OCI-LY1 (cell line): Measurements from ENCODE around the gene CNTNAP5.

Source experiments
- H2AFZ ChIP-seq: fragments of 200-600 bp; sonication (generic), shearing (Covaris generic); 2 replicates; pipeline ENCODE4 v1.6.0; 2014; ENCODE audit warnings: antibody characterized with exemption, mild to moderate bottlenecking, low read length
- H3F3A ChIP-seq: fragments of 200-600 bp; sonication (generic), shearing (Covaris generic); 2 replicates; pipeline ENCODE4 v1.6.0; 2014; ENCODE audit warnings: mild to moderate bottlenecking, antibody characterized with exemption, low read length, moderate library complexity; ENCODE audit not compliant: insufficient read depth
- H3K27ac ChIP-seq: fragments of 200-600 bp; sonication (generic); 2 replicates; pipeline ENCODE4 v1.5.1; 2014; ENCODE audit warnings: low read length, mixed run types, mild to moderate bottlenecking, low read depth; ENCODE audit not compliant: poor library complexity, severe bottlenecking
- H3K27me3 ChIP-seq: fragments of 200-600 bp; sonication (generic); 2 replicates; pipeline ENCODE4 v1.6.0; 2014; ENCODE audit warnings: antibody characterized with exemption, mild to moderate bottlenecking, low read length, moderate library complexity; ENCODE audit not compliant: insufficient read depth
- H3K36me3 ChIP-seq: fragments of 200-600 bp; sonication (generic); 2 replicates; pipeline ENCODE4 v1.6.1; 2014; ENCODE audit warnings: mild to moderate bottlenecking, antibody characterized with exemption, low read length, moderate library complexity, mixed read lengths; ENCODE audit not compliant: insufficient read depth
- H3K4me1 ChIP-seq: fragments of 200-600 bp; sonication (generic); 2 replicates; pipeline ENCODE4 v1.5.1; 2014; ENCODE audit warnings: mild to moderate bottlenecking, low read length, moderate library complexity; ENCODE audit not compliant: insufficient read depth, severe bottlenecking
- H3K4me2 ChIP-seq: fragments of 200-600 bp; sonication (generic), shearing (Covaris generic); 2 replicates; pipeline ENCODE4 v1.6.1; 2014; ENCODE audit warnings: low read length
- H3K4me3 ChIP-seq: fragments of 200-600 bp; sonication (generic); 2 replicates; pipeline ENCODE4 v1.5.1; 2014; ENCODE audit warnings: low read length, low read depth, mild to moderate bottlenecking, mixed read lengths; ENCODE audit not compliant: poor library complexity, severe bottlenecking
- H3K79me2 ChIP-seq: fragments of 200-600 bp; shearing (Covaris generic); 2 replicates; pipeline ENCODE4 v1.6.1; 2016; ENCODE audit warnings: mixed run types, low read length, mixed read lengths; ENCODE audit not compliant: insufficient read depth
- H3K9ac ChIP-seq: fragments of 200-600 bp; sonication (generic), shearing (Covaris generic); 2 replicates; pipeline ENCODE4 v1.6.1; 2014; ENCODE audit warnings: mild to moderate bottlenecking, low read length, mixed read lengths
- H3K9me2 ChIP-seq: fragments of 200-600 bp; sonication (generic), shearing (Covaris generic); 2 replicates; pipeline ENCODE4 v1.6.1; 2014; ENCODE audit warnings: low read depth, mild to moderate bottlenecking, low read length, mixed read lengths
- H3K9me3 ChIP-seq: fragments of 200-600 bp; shearing (Covaris generic); 2 replicates; pipeline ENCODE4 v1.6.1; 2014; ENCODE audit warnings: low read length, mixed read lengths
- H4K20me1 ChIP-seq: fragments of 200-600 bp; sonication (generic), shearing (Covaris generic); 2 replicates; pipeline ENCODE4 v1.6.0; 2016; ENCODE audit warnings: mild to moderate bottlenecking, low read length; ENCODE audit not compliant: insufficient read depth
- EZH2 ChIP-seq: fragments of 200-600 bp; sonication (generic), shearing (Covaris generic); IDR thresholded peaks from 2 replicates; pipeline ENCODE4 v1.8.0; 2017; ENCODE audit warnings: borderline replicate concordance, mixed run types, mild to moderate bottlenecking, antibody characterized with exemption, low read length, moderate library complexity, mixed read lengths
- TF ChIP-seq, protein P1 (sequence below): fragments of 200-600 bp; sonication (generic), shearing (Covaris generic); IDR thresholded peaks from 2 replicates; pipeline ENCODE4 v1.5.1; 2017; ENCODE audit warnings: mild to moderate bottlenecking, antibody characterized with exemption, low read length, moderate library complexity, mixed read lengths

The CNTNAP5 gene

DNA sequence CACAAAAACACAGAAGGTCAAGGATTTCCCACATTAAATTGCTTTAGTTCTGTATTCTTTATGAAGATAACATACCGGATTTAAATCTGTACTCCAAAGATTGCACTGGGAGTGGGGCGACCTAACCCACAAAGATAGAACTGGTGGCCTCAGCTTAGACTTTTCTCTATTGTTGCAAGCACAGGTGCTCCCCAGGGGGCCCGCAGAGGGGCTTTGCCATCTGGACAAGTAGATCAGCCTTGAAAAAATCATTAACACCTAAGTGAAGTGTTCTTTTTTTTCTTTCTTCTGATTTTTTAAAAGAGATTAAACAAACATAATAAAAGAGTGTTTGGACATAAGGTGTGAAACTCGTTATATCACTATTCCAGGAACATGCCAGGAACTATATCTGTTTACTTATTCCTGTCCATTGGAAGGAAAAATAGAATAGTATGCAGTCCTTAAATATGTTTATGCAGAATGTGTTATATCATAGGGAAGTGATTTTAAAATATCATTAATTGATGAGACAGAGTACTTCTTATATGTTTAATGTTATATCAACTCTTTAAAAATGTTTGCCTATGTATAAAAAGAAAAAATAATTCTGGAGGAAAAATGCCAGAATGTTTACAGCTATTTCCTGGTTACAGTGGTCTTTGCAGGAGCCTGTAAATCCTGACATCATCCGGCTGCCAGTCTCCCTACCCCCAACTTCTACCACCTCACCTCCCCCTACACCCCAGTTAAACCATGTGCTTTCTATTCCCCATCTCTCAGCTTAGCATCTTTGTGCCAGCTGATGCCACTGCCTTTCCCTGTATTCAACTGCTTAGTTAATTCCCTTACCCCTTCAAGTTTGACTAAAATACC lies 679.2 kb downstream of the CNTNAP5 start:
- no peak for TF ChIP-seq EZH2
- TF ChIP-seq, protein P1, sequence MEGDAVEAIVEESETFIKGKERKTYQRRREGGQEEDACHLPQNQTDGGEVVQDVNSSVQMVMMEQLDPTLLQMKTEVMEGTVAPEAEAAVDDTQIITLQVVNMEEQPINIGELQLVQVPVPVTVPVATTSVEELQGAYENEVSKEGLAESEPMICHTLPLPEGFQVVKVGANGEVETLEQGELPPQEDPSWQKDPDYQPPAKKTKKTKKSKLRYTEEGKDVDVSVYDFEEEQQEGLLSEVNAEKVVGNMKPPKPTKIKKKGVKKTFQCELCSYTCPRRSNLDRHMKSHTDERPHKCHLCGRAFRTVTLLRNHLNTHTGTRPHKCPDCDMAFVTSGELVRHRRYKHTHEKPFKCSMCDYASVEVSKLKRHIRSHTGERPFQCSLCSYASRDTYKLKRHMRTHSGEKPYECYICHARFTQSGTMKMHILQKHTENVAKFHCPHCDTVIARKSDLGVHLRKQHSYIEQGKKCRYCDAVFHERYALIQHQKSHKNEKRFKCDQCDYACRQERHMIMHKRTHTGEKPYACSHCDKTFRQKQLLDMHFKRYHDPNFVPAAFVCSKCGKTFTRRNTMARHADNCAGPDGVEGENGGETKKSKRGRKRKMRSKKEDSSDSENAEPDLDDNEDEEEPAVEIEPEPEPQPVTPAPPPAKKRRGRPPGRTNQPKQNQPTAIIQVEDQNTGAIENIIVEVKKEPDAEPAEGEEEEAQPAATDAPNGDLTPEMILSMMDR = no peak
- no peaks in the 10 kb centered on the region for H3K9me3 ChIP-seq
- H4K20me1 ChIP-seq = no peaks in the 10 kb centered on the region
- no peak overlapping the region for H3K4me2 ChIP-seq
- H3K36me3 ChIP-seq = no peaks in the 10 kb centered on the region
- no peaks in the 10 kb centered on the region for H3K27me3 ChIP-seq
- no peak overlapping the region for H3K4me3 ChIP-seq
- H2AFZ ChIP-seq = no peak overlapping the region
- H3K79me2 ChIP-seq = no peaks in the 10 kb centered on the region
- H3F3A ChIP-seq = no peaks in the 10 kb centered on the region
- H3K4me1 ChIP-seq = no peaks in the 10 kb centered on the region
- no peaks in the 10 kb centered on the region for H3K9me2 ChIP-seq
- no peak overlapping the region for H3K9ac ChIP-seq
- no peak overlapping the region for H3K27ac ChIP-seq

DNA sequence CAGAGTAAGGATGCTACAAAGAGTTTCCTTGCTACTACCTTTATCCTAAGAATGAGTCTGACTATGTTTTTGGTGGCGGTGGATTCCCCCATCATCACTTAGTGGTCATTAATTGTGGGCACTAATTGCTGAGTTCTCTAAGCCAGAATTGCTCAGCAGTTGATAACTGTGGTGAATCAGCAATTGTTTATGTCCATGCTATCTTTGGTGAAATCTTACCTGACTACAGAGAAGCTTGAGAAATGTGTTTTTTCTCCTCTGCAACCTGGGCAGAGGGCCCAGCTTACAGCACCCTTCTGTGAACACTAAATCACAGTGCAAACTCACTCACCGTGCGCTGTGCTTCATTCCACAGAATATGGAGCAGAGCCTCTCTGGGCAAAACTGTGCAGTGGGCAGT lies 683.6 kb downstream of the CNTNAP5 start:
- H3K9me3 ChIP-seq = no peaks in the 10 kb centered on the region
- no peak for TF ChIP-seq EZH2
- TF ChIP-seq, protein P1 = no peak
- no peaks in the 10 kb centered on the region for H3K4me1 ChIP-seq
- H3K79me2 ChIP-seq = no peaks in the 10 kb centered on the region
- H3K36me3 ChIP-seq = no peaks in the 10 kb centered on the region
- no peaks in the 10 kb centered on the region for H4K20me1 ChIP-seq
- H3F3A ChIP-seq = no peaks in the 10 kb centered on the region
- no peak overlapping the region for H3K4me2 ChIP-seq
- no peaks in the 10 kb centered on the region for H3K27me3 ChIP-seq
- no peak overlapping the region for H3K9ac ChIP-seq
- H3K27ac ChIP-seq = no peak overlapping the region
- no peak overlapping the region for H3K4me3 ChIP-seq
- no peaks in the 10 kb centered on the region for H3K9me2 ChIP-seq
- H2AFZ ChIP-seq = no peak overlapping the region

DNA sequence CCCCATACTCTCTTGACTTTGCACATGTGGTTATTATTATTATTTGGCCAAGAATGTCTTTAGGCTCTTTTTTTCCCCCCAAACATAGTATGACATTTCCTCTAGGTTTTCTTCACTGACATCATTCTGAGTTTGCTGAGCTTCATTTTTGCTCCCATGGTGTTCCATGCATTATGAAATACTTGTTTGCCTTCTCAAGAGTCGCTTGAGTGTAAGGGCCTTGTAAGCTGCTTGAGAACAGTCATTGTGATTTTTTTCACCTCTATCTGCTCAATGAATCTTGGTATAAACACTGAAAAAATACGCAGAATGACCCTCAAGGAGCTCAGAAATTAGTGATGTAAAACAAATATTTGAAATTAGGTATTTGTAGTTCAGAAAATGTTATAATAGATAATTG lies 688.9 kb downstream of the CNTNAP5 start:
- no peak overlapping the region for H2AFZ ChIP-seq
- no peaks in the 10 kb centered on the region for H3K27me3 ChIP-seq
- no peaks in the 10 kb centered on the region for H3K36me3 ChIP-seq
- no peaks in the 10 kb centered on the region for H3K9me2 ChIP-seq
- no peaks in the 10 kb centered on the region for H3K79me2 ChIP-seq
- H3K27ac ChIP-seq = no peak overlapping the region
- TF ChIP-seq, protein P1 = no peak
- TF ChIP-seq EZH2 = no peak
- H3F3A ChIP-seq = no peaks in the 10 kb centered on the region
- H3K4me3 ChIP-seq = no peak overlapping the region
- no peaks in the 10 kb centered on the region for H3K4me1 ChIP-seq
- H3K9me3 ChIP-seq = no peaks in the 10 kb centered on the region
- H3K4me2 ChIP-seq = no peak overlapping the region
- H3K9ac ChIP-seq = no peak overlapping the region
- H4K20me1 ChIP-seq = no peaks in the 10 kb centered on the region
